Measurements from ENCODE around the gene IQSEC1. TPM values are rescaled to one million over a fixed set of nuclear protein-coding genes. Genes with fewer than 3 reads are reported as not detected.

IQSEC1 gene
- total and polyA plus RNA-seq, 2 donors (not counting 1 experiment from before 2014, with no cell fraction given): 96.7 to 222 TPM

DNA sequence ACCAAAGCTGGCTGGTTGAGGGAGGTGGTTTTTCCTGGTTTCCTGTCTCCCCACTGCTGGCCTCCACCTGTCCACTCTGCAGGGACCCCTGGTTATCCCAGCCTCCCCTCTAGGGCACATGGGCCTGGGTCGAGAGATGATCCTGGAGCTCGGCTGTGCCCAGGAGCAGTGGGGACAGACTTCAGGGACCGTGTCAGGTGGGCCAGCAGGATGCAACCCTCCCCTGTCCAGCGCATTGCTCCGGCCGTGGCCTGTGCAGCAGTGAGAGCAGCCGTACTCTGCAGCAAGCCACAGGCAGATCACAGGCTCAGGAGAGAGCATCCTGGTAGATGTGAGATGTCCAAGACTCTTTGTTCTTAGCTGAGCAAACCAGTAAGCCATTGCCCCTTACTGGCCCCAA lies 139.3 kb downstream of the IQSEC1 start:
- no peak overlapping the region for H3K4me3 ChIP-seq (ENCODE audit: control extremely low read depth in 1 of 5, extremely low read depth in 1 of 5, insufficient read depth in 1 of 5, low read depth in 2 of 5, low read length in 4 of 5)
- peaks cover 8 to 94% of the 10 kb centered on the region in 2 experiments for H3K36me3 ChIP-seq (replicated peaks in 1 of 2; ENCODE audit: control extremely low read depth in 1 of 2, control insufficient read depth in 1 of 2, extremely low read depth in 1 of 2, insufficient read depth in 2 of 2, low read length in 1 of 2)
- H3K27ac Mint-ChIP-seq: no peak overlapping the region
- no peaks in the 10 kb centered on the region for H3K4me1 ChIP-seq (ENCODE audit: control insufficient read depth in 2 of 2, insufficient read depth in 2 of 2, low read length in 2 of 2)
- TF ChIP-seq EZH2 (IDR thresholded peaks at IDR 0.05; ENCODE audit: borderline replicate concordance, insufficient read depth, low read depth, low read length, poor library complexity, severe bottlenecking): no peak
- TF ChIP-seq, protein P1, sequence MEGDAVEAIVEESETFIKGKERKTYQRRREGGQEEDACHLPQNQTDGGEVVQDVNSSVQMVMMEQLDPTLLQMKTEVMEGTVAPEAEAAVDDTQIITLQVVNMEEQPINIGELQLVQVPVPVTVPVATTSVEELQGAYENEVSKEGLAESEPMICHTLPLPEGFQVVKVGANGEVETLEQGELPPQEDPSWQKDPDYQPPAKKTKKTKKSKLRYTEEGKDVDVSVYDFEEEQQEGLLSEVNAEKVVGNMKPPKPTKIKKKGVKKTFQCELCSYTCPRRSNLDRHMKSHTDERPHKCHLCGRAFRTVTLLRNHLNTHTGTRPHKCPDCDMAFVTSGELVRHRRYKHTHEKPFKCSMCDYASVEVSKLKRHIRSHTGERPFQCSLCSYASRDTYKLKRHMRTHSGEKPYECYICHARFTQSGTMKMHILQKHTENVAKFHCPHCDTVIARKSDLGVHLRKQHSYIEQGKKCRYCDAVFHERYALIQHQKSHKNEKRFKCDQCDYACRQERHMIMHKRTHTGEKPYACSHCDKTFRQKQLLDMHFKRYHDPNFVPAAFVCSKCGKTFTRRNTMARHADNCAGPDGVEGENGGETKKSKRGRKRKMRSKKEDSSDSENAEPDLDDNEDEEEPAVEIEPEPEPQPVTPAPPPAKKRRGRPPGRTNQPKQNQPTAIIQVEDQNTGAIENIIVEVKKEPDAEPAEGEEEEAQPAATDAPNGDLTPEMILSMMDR (IDR thresholded peaks at IDR 0.05): no peak
- no peak overlapping the region for H2AFZ ChIP-seq (ENCODE audit: insufficient read depth, low read depth, low read length, poor library complexity, severe bottlenecking)
- H3K27ac ChIP-seq (ENCODE audit: low read length in 2 of 2): no peak overlapping the region
- H3K79me2 ChIP-seq (ENCODE audit: control insufficient read depth, insufficient read depth, low read length): peaks cover 100% of the 10 kb centered on the region
- no peak overlapping the region for H3K4me2 ChIP-seq (replicated peaks; ENCODE audit: low read depth, low read length, poor library complexity, severe bottlenecking)
- no peak for DNase-seq
- CTCF ChIA-PET: interaction anchor here (0.9 kb wide), 1 partner anchor 158 kb away, joined by 3 read pairs; no protein-coding TSS in a partner anchor
- no peaks in the 10 kb centered on the region for H3K27me3 Mint-ChIP-seq
- intact Hi-C loops (cut with micrococcal nuclease): no loop called here
- H3K9ac ChIP-seq (ENCODE audit: low read length): no peak overlapping the region
- H3K27me3 ChIP-seq (replicated peaks in 1 of 4; ENCODE audit: control extremely low read depth in 1 of 4, control insufficient read depth in 3 of 4, insufficient read depth in 4 of 4, low read length in 3 of 4): no peaks in the 10 kb centered on the region
- no peak for ATAC-seq (ENCODE audit: low read depth)
- H3K9me3 ChIP-seq (ENCODE audit: control extremely low read depth in 1 of 3, control insufficient read depth in 2 of 3, insufficient read depth in 1 of 3, low read length in 2 of 3): no peaks in the 10 kb centered on the region
- H4K20me1 ChIP-seq (ENCODE audit: control insufficient read depth, insufficient read depth, low read length, poor library complexity, severe bottlenecking): peaks cover 100% of the 10 kb centered on the region
- 93% methylated on average over 3 of the region's 7 CpGs for WGBS (ENCODE audit: insufficient coverage)
- peaks cover 9% of the 10 kb centered on the region for H3K4me1 Mint-ChIP-seq
- POLR2A ChIA-PET: no interaction called here
- no peaks in the 10 kb centered on the region for H3K9me3 Mint-ChIP-seq (ENCODE audit: insufficient read depth)
- no peak overlapping the region for H3K4me3 Mint-ChIP-seq

DNA sequence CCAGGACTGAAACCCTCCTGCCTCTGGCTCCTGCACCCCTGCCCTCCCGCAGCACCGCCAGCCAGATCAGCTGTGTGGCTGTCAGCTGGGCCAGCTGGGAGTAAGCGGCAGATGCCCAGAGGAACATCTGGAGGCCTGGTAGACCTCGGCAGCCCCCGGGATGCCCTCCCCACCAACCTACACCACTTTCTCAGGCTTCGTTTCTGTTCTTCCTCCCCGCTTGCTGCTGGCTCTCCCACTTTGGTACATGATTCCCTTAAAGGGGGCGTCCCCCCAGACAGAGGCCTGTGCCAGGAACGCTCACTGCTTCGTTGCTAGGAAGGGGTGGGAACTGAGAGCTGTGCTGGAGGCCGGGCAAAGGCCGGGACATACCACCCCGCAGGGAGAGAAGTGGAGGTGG lies 140.5 kb downstream of the IQSEC1 start:
- DNase-seq (no peak), ATAC-seq (ENCODE audit: low read depth) (no peak)
- Histone ChIP-seq H2AFZ (ENCODE audit: insufficient read depth, low read depth, low read length, poor library complexity, severe bottlenecking) (no peak overlapping the region), H3K4me1 (ENCODE audit: control insufficient read depth in 2 of 2, insufficient read depth in 2 of 2, low read length in 2 of 2) (no peaks in the 10 kb centered on the region), H3K4me2 (replicated peaks; ENCODE audit: low read depth, low read length, poor library complexity, severe bottlenecking) (no peak overlapping the region), H3K9ac (ENCODE audit: low read length) (no peak overlapping the region), H3K27ac (ENCODE audit: low read length in 2 of 2) (no peak overlapping the region), H3K79me2 (ENCODE audit: control insufficient read depth, insufficient read depth, low read length) (peaks cover 100% of the 10 kb centered on the region), H3K9me3 (ENCODE audit: control extremely low read depth in 1 of 3, control insufficient read depth in 2 of 3, insufficient read depth in 1 of 3, low read length in 2 of 3) (no peaks in the 10 kb centered on the region), H3K4me3 (ENCODE audit: control extremely low read depth in 1 of 5, extremely low read depth in 1 of 5, insufficient read depth in 1 of 5, low read depth in 2 of 5, low read length in 4 of 5) (no peak overlapping the region), H3K36me3 (replicated peaks in 1 of 2; ENCODE audit: control extremely low read depth in 1 of 2, control insufficient read depth in 1 of 2, extremely low read depth in 1 of 2, insufficient read depth in 2 of 2, low read length in 1 of 2) (peaks cover 8 to 94% of the 10 kb centered on the region in 2 experiments), H4K20me1 (ENCODE audit: control insufficient read depth, insufficient read depth, low read length, poor library complexity, severe bottlenecking) (peaks cover 100% of the 10 kb centered on the region), H3K27me3 (replicated peaks in 1 of 4; ENCODE audit: control extremely low read depth in 1 of 4, control insufficient read depth in 3 of 4, insufficient read depth in 4 of 4, low read length in 3 of 4) (no peaks in the 10 kb centered on the region)
- intact Hi-C loops (cut with micrococcal nuclease): no loop called here
- WGBS (ENCODE audit: insufficient coverage): 89% methylated on average over 7 of the region's 13 CpGs
- POLR2A ChIA-PET: no interaction called here
- Mint-ChIP-seq H3K27me3 (no peaks in the 10 kb centered on the region), H3K4me3 (no peak overlapping the region), H3K9me3 (ENCODE audit: insufficient read depth) (no peaks in the 10 kb centered on the region), H3K27ac (no peak overlapping the region), H3K4me1 (peaks cover 14% of the 10 kb centered on the region)
- TF ChIP-seq, protein P1 (IDR thresholded peaks at IDR 0.05): no peak
- TF ChIP-seq EZH2 (IDR thresholded peaks at IDR 0.05; ENCODE audit: borderline replicate concordance, insufficient read depth, low read depth, low read length, poor library complexity, severe bottlenecking): no peak
- CTCF ChIA-PET: no interaction called here
